NCI-H2196 (cell line): Measurements from ENCODE around the gene PARP4.
"Not testable (repeated sequence)": the region's sequence is repeated elsewhere in the genome, so short reads cannot be mapped to it uniquely, and the experiment has no call there.

Source experiments
- DNase-seq: peaks from one replicate; lab custom pipeline; 2025; ENCODE audit not compliant: unreplicated experiment; lab: John Stamatoyannopoulos, UW

The PARP4 gene

DNA sequence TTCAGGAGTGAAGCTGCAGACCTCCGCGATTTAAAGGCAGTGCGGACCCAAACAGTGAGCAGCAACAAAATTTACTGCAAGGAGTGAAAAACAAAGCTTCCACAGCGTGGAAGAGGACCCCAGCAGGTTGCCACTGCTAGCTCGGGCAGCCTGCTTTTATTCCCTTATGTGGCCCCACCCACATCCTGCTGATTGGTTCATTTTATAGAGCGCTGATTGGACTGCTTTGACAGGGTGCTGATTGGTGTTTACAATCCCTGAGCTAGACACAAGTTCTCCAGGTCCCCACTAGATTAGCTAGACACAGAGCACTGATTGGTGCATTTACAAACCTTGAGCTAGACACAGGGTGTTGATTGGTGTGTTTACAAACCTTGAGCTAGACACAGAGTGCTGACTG is 6.3 kb downstream of the PARP4 start:
- not testable (repeated sequence) for DNase-seq

- no peak for DNase-seq
These were observed 6.8 kb downstream of the PARP4 start for GRCh38 chr13:24505756-24506155.

DNA sequence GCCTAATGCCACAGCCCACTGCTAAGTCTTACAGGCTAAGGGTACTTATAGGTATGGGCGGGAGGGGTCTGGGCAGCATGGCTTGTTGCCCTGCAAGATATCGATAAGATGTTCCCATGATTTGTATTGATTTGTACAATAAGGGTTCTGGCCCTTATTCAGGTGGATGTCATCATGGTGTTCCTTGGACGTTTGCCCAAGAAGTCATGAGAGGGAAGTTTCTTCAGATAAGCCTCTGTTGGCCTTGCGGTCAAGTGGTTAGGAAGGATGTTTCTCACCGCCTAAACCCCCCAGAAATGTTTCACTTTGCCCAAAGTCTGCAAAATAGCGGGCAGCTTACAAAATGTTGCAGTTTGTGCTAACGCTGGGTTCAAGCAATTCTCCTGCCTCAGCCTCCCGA is 7.3 kb downstream of the PARP4 start:
- DNase-seq = no peak

GRCh38 chr13:24503379-24503696 is 9.2 kb downstream of the PARP4 start:
- DNase-seq = no peak

DNA sequence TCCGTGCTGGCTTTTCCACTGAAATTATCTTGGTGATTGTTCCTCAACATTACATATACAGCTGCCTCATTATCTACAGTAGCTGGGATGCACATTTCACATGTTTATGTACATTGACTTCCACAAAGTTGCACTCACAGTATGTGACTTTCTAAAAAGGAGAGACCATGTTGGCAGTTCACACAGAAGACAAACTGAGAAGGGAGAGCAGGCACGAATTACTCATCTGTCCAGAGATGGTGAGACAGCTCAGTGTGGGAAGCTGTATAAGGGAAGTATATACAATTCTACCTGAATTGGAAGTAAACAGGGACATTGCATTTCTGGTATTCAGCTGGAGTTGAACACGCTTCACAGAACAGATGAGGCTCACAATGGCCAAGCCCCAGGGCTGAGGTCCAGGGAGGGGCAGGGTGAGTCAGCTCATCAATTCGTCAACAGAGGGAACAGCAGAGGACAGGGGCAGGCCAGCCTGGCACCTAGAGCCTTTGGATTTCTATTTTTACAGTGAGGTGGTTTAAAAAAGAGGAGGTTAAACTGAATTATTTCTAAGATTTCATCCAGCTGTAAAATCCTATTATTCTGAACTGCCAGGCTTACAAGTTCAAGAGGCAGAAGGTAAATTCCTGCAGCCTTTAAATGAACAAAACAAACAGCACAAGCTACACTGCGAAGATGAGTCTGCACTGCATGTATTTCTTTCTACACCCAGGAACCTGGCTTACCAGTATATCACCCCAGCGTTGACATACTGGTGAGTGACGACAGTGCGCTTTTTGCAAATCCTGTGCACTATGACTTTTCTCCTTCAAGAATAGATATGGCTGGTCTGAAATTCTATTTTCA is 9.8 kb downstream of the PARP4 start:
- DNase-seq = no peak

- DNase-seq = no peak
These were observed 11.6 kb downstream of the PARP4 start for GRCh38 chr13:24500977-24501376.

DNA sequence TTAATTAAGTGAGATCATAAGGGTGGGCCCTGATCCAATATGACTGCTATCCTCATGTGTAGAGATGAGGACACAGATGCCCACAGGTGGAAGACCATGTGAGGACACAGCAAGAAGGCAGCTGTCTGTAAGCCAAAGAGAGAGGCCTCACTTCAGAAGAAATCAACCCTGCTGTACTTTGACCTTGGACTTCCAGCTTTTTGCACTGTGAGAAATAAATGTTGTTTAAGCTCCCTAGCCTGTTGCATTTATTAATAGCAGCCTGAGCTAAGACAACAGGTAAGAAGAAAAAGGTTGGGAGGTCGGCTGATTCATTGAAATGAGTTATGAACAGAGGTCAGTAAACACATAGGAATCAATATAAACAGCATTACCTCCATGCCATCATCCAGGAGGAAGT is 14.8 kb downstream of the PARP4 start:
- no peak for DNase-seq

- DNase-seq = not testable (repeated sequence)
These were observed 16.3 kb downstream of the PARP4 start for GRCh38 chr13:24496295-24496694.

- no peak for DNase-seq
These were observed 17.3 kb downstream of the PARP4 start for GRCh38 chr13:24495151-24495729.

- no peak for DNase-seq
These were observed 19.2 kb downstream of the PARP4 start for GRCh38 chr13:24493356-24493755.

DNA sequence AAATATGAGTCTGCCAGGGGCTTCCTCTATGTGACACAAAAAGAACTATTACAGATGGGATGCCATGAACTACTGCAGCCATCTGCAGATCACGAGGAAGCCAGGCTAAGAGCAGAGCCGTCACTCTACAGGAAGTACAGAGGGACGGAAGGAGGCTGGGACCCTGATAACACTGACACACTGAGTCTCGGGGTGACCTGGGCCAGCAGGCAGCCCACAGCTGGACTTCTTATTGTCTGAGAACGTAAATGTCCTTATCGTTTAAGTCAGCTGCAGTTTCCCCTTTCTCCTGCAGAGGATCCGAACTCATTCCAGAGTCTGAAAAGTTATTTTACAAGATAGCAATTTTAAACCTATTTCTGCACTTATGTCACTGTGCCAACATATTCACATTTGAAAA is 20.7 kb downstream of the PARP4 start:
- DNase-seq = no peak

DNA sequence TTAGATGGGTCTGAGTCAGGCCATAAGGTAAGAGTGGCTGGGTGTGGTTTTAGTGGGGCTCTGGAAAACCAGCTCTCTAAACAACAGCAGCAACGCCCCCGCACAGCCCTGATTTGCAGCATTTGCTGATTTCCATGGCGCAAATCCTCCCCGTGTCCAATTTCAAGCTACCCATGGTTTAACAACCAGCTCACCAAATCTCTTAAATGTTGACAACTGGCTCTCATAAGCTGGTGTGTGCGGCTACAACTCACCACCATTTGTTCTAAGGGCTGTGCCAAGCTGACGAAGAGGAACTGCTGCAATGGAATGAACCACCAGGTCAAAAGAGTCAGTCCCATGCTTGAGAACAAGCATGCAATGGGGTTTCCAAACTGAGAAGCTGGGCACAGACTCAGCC is 22.9 kb downstream of the PARP4 start:
- DNase-seq = no peak

DNA sequence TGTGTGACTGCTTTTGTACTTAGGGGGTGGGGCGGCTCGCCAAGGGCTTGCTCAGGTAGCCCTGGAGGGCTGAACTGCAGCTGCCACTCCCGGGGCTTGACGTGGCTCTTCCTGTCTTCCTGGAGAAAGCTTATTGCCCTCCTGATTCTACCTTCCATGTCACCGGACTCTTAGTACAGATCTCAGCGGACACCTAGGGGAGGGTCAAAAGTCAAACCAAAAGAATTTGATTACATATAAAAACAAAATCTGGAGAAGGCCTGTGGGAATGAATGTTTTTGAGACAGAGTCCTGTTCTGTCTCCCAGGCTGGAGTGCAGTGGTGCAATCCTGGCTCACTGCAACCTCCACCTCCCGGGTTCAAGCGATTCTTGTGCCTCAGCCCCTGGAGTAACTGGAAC is 24.5 kb downstream of the PARP4 start:
- not testable (repeated sequence) for DNase-seq

DNA sequence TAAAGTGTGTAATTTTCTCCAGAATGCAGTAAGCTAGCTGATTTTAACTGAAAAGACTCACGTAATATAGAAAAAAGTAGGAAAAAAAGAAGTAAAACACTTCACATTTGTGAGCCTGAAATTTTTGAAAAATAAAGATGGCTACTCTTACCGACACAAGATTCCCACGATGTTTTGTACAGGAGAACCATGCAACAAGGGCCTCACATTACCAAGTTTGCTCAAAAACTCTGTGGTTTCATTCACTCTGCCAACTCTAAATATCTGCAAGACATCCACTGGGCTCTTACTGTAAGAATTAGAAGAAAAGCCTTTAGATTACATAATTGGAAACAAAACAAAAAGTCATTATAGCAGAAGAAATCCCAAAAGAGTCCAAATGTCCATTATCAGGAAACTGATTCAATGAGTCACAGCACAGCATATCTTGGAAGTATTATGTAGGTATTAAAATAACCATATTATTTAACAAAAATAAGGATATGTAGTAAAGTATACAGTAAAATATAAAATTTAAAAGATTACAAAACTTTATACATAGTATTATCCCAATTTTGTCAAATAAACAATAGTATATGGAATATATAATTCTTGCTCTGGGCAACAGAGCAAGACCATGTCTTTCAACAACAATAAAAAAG is 26.4 kb downstream of the PARP4 start:
- not testable (repeated sequence) for DNase-seq

GRCh38 chr13:24473686-24474085 is 38.9 kb downstream of the PARP4 start:
- DNase-seq = no peak

DNA sequence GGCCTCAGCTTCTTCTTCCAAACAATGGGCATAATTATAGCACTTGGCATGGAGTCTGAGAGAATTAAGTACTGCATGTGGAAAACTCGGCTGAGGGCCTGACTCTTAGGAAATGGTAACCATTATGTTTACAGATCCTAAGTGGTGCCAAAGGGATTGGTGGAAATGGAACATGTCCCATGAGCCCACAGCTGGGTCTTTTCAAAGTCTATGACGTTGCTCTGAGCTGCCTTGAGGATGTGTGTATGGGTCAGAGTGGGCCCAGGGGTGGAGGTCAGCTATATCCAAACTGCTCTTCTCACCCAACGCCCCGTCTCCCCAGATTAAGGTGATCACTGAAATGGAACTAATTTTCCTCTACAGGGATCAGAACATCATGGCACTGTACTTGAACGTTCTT is 40.4 kb downstream of the PARP4 start:
- not testable (repeated sequence) for DNase-seq

GRCh38 chr13:24463078-24463477 is 49.5 kb downstream of the PARP4 start:
- no peak for DNase-seq

- DNase-seq = no peak
These were observed 52.3 kb downstream of the PARP4 start for GRCh38 chr13:24460256-24460655.

- DNase-seq = no peak
These were observed 52.9 kb downstream of the PARP4 start for GRCh38 chr13:24459726-24460125.

DNA sequence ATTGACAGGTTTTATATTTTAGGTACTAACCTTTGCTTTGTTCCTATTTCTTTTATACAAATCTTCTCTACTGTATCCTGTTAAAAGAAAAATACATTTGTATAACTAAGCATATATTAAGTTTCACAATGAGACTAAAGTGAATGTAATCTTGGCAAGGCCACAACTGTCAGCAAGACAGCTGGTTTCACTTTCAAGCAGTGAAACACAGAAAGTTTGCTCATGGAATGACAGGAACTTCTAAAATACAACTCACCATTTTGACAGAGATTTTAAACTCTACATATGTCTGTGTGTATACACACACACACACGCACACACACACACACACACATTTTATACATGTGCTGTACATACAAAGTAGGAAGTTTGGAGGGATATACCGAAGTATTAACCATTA is 53.3 kb downstream of the PARP4 start:
- DNase-seq = no peak

GRCh38 chr13:24458736-24459135 is 53.8 kb downstream of the PARP4 start:
- DNase-seq = no peak

DNA sequence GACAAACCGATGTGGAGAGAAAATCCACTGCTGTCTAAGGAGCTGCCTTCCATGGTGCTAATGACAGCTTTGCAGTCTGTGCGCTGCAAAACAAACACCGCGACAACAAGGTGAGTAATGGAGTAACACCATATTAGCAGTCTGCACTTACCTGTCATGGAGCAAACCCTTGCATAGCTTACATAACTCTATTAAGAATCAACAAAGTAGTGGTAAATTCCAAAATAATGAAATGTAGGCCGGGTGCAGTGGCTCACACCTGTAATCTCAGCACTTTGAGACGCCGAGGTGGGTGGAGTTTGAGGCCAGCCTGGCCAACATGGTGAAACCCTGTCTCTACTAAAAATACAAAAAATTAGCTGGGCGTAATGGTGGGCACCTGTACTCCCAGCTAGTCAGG is 56.2 kb downstream of the PARP4 start:
- DNase-seq = no peak
